NOMO-1 treated with dmso at 0.1 percent for 144 hours (cell line): ENCODE data around the gene LASP1.
"Not testable (repeated sequence)": the region's sequence is repeated elsewhere in the genome, so short reads cannot be mapped to it uniquely, and the experiment has no call there.

Experiments used
- DNase-seq: peaks from one replicate; lab custom pipeline; 2025; ENCODE audit not compliant: unreplicated experiment; lab: John Stamatoyannopoulos, UW

Gene LASP1

DNA sequence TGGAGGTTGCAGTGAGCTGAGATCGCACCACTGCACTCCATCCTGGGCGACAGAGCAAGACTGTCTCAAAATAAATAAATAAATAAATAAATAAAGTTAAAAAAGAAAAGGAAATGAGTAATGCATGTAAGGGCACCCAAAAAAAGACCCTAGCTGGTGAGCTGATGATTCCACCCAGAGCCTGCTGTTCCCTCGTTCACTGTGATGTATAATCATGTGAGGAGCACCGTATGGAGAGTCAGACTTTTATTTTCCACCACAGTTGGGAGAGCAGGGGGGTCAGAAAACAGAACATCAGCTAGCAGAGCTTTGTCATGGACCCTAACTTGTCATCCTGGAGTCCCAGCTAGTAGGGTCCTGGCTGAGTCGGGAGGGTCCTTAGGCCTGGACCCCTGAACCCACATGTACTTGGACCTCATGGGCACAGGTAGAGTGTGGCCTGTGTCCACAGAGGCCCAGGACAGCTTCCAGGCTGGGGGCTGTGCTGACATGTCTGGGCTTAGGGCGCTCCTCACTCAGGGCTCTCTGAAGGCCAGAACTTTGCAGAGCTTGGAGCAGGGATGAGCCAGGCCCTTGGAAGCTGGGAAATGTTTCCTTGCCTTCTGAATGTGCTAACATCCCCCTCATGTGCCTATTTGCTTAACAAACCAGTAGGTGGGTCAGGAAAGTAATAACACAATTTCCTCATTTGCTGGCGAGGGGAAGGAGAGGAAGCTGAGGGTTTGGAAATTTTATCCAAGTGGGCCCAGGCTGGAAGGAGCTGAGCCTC lies 36.8 kb downstream of the LASP1 start:
- DNase-seq = no peak

- DNase-seq = no peak
These were observed 38.2 kb downstream of the LASP1 start for GRCh38 chr17:38907930-38908675.

DNA sequence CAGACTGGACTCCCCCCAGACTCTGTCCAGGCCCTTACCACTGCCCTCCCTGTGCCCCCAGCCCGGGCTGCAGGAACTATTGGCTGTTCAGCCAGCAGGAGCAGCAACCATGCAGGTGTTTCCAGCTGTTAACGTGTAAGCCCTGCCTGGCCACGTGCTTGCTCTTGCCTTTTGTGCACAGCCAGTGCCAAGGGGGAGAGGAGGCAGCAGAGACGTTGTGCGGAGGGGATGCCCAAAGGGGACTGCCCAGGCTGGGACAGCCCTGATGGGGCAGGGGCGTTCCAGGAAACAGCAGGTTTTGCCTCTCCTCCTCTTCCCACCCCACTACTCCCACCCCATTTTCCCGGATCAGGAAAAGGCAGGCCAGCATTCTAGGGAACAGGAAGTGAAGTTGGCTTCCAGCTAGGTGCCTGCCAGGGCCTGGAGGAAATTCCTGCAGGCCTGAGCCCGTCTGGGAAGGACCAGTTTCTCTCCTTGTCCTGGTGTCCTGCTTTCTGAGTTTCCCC lies 38.9 kb downstream of the LASP1 start:
- no peak for DNase-seq

DNA sequence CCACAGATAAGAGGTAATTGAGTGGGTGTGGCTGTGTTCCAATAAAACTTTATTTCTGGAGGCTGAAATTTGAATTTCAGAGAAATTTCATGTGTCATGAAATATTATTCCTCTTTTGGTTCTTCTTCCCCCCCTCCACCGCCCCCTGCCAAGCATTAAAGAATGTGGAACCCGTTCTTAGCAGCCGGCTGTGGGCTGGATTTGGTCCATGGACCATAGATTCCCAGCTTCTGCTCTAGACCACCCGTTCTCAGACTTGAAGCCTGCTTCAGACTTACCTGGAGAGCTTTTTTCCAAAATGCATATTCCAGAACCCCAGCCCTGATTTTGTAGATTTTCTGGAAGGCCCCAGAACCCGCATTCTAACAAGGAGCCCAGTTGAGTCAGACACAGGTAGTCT lies 40.5 kb downstream of the LASP1 start:
- no peak for DNase-seq

GRCh38 chr17:38911081-38911730 lies 41.3 kb downstream of the LASP1 start:
- DNase-seq = no peak

DNA sequence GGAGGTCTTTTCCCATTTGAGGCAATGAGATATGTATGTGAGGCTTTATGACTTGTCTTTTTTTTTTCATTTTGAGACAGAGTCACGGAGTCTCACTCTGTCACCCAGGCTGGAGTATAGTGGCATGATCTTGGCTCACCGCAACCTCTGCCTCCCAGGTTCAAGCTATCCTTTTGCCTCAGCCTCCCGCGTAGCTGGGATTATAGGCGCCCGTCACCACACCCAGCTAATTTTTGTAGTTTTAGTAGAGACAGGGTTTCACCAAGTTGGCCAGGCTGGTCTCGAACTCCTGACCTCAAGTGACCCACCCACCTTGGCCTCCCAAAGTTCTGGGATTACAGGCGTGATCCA lies 41.8 kb downstream of the LASP1 start:
- DNase-seq = not testable (repeated sequence)

DNA sequence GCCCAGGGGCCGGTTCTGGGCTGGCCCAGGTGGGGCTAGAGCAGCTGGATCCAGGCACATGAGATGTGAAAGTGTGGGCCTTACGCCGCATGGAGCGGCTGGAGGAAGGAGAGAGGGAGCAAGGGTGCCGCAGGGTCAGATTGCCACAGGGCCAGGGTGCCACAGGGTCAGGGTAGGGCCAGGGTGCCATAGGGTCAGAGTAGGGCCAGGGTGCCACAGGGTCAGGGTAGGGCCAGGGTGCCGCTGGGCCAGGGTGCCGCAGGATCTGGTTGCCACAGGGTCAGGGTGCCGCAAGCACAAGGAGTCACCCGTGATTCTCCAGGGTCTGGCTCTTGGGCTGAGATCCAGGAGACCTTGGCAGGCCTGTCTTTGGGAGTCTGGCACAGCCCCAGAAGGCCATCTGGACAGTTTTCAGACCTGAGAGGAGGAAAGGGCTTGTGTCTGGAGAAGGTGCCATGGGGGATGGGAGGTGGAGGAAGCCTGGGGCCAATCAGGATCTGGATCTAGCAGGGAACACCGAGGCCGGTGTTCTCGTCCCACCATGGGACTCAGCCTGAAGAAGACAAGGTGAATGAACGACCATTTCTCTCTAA lies 42.5 kb downstream of the LASP1 start:
- DNase-seq = no peak

DNA sequence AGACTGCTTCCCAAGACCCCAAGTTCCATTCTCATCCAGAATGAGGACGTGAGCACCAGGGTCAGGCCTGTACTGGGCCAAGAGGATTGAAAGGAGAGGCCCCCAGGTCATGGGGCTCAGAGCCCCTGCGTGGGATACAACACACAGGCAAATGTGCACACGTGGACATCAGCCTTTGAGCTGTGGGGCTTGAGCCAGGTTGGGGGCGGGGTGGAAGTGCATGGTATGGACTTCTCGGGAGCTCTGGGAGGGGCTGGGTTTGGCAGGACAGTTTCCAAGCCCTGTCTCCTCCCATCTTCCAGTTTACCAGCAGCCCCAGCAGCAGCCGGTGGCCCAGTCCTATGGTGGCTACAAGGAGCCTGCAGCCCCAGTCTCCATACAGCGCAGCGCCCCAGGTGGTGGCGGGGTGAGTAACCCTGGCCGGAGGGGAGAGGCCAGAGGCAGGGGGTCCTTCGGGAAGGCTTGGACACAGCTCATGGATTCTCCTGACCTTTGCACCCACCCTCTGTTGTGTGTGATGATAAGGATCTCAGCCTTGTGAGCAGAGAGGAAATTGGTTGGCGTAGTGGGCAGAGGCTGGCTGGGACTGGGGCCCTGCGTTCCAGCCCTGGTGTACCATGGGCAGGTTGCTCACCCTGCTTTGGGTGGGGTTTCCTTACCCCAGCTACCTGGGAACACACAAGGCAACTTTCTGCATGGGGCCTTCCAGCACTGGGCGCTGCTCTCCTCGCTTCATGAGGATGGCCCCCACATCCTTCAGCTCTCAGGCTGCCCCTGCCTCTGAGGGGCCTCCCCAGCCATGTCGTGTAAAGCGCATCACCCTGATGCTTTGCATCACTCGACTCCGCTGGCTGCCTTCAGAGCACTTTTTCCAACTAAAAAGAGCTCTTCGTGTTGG lies 45.1 kb downstream of the LASP1 start:
- DNase-seq = no peak

- no peak for DNase-seq
These were observed 45.8 kb downstream of the LASP1 start for GRCh38 chr17:38915639-38915995.

DNA sequence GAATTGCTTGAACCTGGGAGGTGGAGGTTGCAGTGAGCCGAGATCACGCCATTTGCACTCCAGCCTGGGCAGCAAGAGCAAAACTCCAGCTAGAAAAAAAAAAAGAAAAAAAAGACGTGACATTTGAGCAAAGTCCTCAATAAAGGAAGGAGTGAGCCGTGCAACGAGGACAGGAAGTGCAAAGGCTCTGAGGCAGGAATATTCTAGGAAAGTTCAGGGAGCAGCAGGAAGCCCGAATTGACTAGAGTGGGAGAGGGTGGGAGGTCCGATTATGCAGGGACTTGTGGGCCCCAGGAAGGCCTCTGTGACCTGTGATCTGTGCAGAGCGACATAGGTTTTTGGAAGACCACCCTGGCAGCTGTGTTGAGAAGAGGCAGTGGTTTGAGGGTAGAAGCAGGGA lies 46.9 kb downstream of the LASP1 start:
- no peak for DNase-seq

DNA sequence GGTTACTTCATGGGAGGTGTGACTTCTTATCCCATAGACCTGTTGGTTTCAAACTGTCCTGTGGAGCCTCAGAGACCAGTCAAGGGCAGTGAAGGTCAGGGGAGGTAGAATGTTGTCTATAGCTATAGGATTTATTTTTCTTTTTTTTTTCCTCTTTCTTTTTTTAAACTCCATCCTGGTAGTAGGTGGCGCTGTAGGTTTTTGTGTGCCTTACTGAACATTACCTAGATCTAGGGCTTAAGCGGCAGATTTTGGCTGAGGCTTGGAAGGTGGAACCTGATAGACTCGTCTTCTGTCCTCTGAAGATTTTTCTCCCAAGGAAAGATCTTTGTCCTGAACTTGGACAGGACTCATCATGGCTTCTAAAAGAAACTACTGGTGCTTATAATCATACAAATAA lies 47.4 kb downstream of the LASP1 start:
- no peak for DNase-seq

GRCh38 chr17:38918129-38918913 lies 48.5 kb downstream of the LASP1 start:
- no peak for DNase-seq

DNA sequence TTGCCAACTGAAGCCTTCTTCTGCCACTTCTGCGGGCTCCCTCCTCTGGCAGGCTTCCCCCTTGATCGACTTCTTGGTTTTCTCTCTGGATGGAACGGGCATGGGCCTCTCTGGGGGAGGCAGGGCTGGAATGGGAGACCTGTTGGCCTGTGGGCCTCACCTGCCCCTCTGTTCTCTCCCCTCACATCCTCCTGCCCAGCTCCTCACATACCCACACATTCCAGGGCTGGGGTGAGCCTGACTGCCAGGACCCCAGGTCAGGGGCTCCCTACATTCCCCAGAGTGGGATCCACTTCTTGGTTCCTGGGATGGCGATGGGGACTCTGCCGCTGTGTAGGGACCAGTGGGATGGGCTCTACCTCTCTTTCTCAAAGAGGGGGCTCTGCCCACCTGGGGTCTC lies 49.1 kb downstream of the LASP1 start:
- DNase-seq = no peak

DNA sequence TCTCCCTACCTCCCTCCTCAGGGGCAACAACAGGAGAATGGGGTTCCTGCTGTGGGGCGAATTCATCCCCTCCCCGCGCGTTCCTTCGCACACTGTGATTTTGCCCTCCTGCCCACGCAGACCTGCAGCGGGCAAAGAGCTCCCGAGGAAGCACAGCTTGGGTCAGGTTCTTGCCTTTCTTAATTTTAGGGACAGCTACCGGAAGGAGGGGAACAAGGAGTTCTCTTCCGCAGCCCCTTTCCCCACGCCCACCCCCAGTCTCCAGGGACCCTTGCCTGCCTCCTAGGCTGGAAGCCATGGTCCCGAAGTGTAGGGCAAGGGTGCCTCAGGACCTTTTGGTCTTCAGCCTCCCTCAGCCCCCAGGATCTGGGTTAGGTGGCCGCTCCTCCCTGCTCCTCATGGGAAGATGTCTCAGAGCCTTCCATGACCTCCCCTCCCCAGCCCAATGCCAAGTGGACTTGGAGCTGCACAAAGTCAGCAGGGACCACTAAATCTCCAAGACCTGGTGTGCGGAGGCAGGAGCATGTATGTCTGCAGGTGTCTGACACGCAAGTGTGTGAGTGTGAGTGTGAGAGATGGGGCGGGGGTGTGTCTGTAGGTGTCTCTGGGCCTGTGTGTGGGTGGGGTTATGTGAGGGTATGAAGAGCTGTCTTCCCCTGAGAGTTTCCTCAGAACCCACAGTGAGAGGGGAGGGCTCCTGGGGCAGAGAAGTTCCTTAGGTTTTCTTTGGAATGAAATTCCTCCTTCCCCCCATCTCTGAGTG lies 49.6 kb downstream of the LASP1 start:
- DNase-seq = no peak

GRCh38 chr17:38920374-38921291 lies 50.8 kb downstream of the LASP1 start:
- no peak for DNase-seq

GRCh38 chr17:38921756-38922411 lies 52.0 kb downstream of the LASP1 start:
- no peak for DNase-seq

GRCh38 chr17:38922538-38923297 lies 52.9 kb downstream of the LASP1 start:
- no peak for DNase-seq
